OCI-LY1 (cell line): ENCODE data around the gene CYB561A3.

Source experiments
- H2AFZ ChIP-seq: fragments of 200-600 bp; sonication (generic), shearing (Covaris generic); 2 replicates; pipeline ENCODE4 v1.6.0; 2014; ENCODE audit warnings: antibody characterized with exemption, mild to moderate bottlenecking, low read length
- H3F3A ChIP-seq: fragments of 200-600 bp; sonication (generic), shearing (Covaris generic); 2 replicates; pipeline ENCODE4 v1.6.0; 2014; ENCODE audit warnings: mild to moderate bottlenecking, antibody characterized with exemption, low read length, moderate library complexity; ENCODE audit not compliant: insufficient read depth
- H3K27ac ChIP-seq: fragments of 200-600 bp; sonication (generic); 2 replicates; pipeline ENCODE4 v1.5.1; 2014; ENCODE audit warnings: low read length, mixed run types, mild to moderate bottlenecking, low read depth; ENCODE audit not compliant: poor library complexity, severe bottlenecking
- H3K27me3 ChIP-seq: fragments of 200-600 bp; sonication (generic); 2 replicates; pipeline ENCODE4 v1.6.0; 2014; ENCODE audit warnings: antibody characterized with exemption, mild to moderate bottlenecking, low read length, moderate library complexity; ENCODE audit not compliant: insufficient read depth
- H3K36me3 ChIP-seq: fragments of 200-600 bp; sonication (generic); 2 replicates; pipeline ENCODE4 v1.6.1; 2014; ENCODE audit warnings: mild to moderate bottlenecking, antibody characterized with exemption, low read length, moderate library complexity, mixed read lengths; ENCODE audit not compliant: insufficient read depth
- H3K4me1 ChIP-seq: fragments of 200-600 bp; sonication (generic); 2 replicates; pipeline ENCODE4 v1.5.1; 2014; ENCODE audit warnings: mild to moderate bottlenecking, low read length, moderate library complexity; ENCODE audit not compliant: insufficient read depth, severe bottlenecking
- H3K4me2 ChIP-seq: fragments of 200-600 bp; sonication (generic), shearing (Covaris generic); 2 replicates; pipeline ENCODE4 v1.6.1; 2014; ENCODE audit warnings: low read length
- H3K4me3 ChIP-seq: fragments of 200-600 bp; sonication (generic); 2 replicates; pipeline ENCODE4 v1.5.1; 2014; ENCODE audit warnings: low read length, low read depth, mild to moderate bottlenecking, mixed read lengths; ENCODE audit not compliant: poor library complexity, severe bottlenecking
- H3K79me2 ChIP-seq: fragments of 200-600 bp; shearing (Covaris generic); 2 replicates; pipeline ENCODE4 v1.6.1; 2016; ENCODE audit warnings: mixed run types, low read length, mixed read lengths; ENCODE audit not compliant: insufficient read depth
- H3K9ac ChIP-seq: fragments of 200-600 bp; sonication (generic), shearing (Covaris generic); 2 replicates; pipeline ENCODE4 v1.6.1; 2014; ENCODE audit warnings: mild to moderate bottlenecking, low read length, mixed read lengths
- H3K9me2 ChIP-seq: fragments of 200-600 bp; sonication (generic), shearing (Covaris generic); 2 replicates; pipeline ENCODE4 v1.6.1; 2014; ENCODE audit warnings: low read depth, mild to moderate bottlenecking, low read length, mixed read lengths
- H3K9me3 ChIP-seq: fragments of 200-600 bp; shearing (Covaris generic); 2 replicates; pipeline ENCODE4 v1.6.1; 2014; ENCODE audit warnings: low read length, mixed read lengths
- H4K20me1 ChIP-seq: fragments of 200-600 bp; sonication (generic), shearing (Covaris generic); 2 replicates; pipeline ENCODE4 v1.6.0; 2016; ENCODE audit warnings: mild to moderate bottlenecking, low read length; ENCODE audit not compliant: insufficient read depth
- CTCF ChIP-seq: fragments of 200-600 bp; sonication (generic), shearing (Covaris generic); IDR thresholded peaks from 2 replicates; pipeline ENCODE4 v1.5.1; 2017; ENCODE audit warnings: mild to moderate bottlenecking, antibody characterized with exemption, low read length, moderate library complexity, mixed read lengths
- EZH2 ChIP-seq: fragments of 200-600 bp; sonication (generic), shearing (Covaris generic); IDR thresholded peaks from 2 replicates; pipeline ENCODE4 v1.8.0; 2017; ENCODE audit warnings: borderline replicate concordance, mixed run types, mild to moderate bottlenecking, antibody characterized with exemption, low read length, moderate library complexity, mixed read lengths

Gene CYB561A3

GRCh38 chr11:61302550-61302949, 59.1 kb downstream of the CYB561A3 start:
- no peak overlapping the region for H3K27ac ChIP-seq
- no peak overlapping the region for H2AFZ ChIP-seq
- no peak overlapping the region for H3K9ac ChIP-seq
- H3K4me1 ChIP-seq = no peaks in the 10 kb centered on the region
- no peaks in the 10 kb centered on the region for H3K27me3 ChIP-seq
- peaks cover 100% of the 10 kb centered on the region for H3K36me3 ChIP-seq
- H3K9me3 ChIP-seq = no peaks in the 10 kb centered on the region
- no peak overlapping the region for H3K4me3 ChIP-seq
- H3K79me2 ChIP-seq = no peaks in the 10 kb centered on the region
- TF ChIP-seq EZH2 (no peak), CTCF (no peak)
- no peaks in the 10 kb centered on the region for H3F3A ChIP-seq
- no peak overlapping the region for H3K4me2 ChIP-seq
- no peaks in the 10 kb centered on the region for H3K9me2 ChIP-seq
- no peaks in the 10 kb centered on the region for H4K20me1 ChIP-seq
